ENCODE measurements around the gene FILIP1L. TPM values are rescaled to one million over a fixed set of nuclear protein-coding genes. Genes with fewer than 3 reads are reported as not detected.

Gene FILIP1L
- total and polyA plus RNA-seq, 2 of the 13 experiments (the other 11 are each of a cell fraction or from before 2014, with no cell fraction given), result 8.1 to 187 TPM

- no peak for TF ChIP-seq FOXP4 (CRISPR knock-in tag; IDR thresholded peaks at IDR 0.05)
- no peak for TF ChIP-seq KLF11 (CRISPR knock-in tag; IDR thresholded peaks at IDR 0.05)
- TF ChIP-seq ZNF484 (CRISPR knock-in tag; IDR thresholded peaks at IDR 0.05; ENCODE audit: borderline replicate concordance, low read depth), result no peak
- TF ChIP-seq AKAP8 (CRISPR knock-in tag; IDR thresholded peaks at IDR 0.05), result no peak
- TF ChIP-seq ZNF660 (CRISPR knock-in tag; IDR thresholded peaks at IDR 0.05; ENCODE audit: borderline replicate concordance, low read depth), result no peak
- no peak for TF ChIP-seq PLSCR1 (CRISPR knock-in tag; IDR thresholded peaks at IDR 0.05; ENCODE audit: borderline replicate concordance)
- no peak for TF ChIP-seq HDAC2 (CRISPR knock-in tag; IDR thresholded peaks at IDR 0.05)
- TF ChIP-seq ZMYM4 (CRISPR knock-in tag; IDR thresholded peaks at IDR 0.05), result no peak
- TF ChIP-seq NFE2L2 (IDR thresholded peaks at IDR 0.05; ENCODE audit: low read length), result no peak
These were observed 13.5 kb upstream of the FILIP1L start (continued) for GRCh38 chr3:100127792-100128191.

- POLR2A ChIA-PET, result interaction anchor here (0.5 kb wide), 1 partner anchor 15 kb away, joined by 3 read pairs; no protein-coding TSS in a partner anchor
- no peak overlapping the region for H3K4me2 ChIP-seq (ENCODE audit: low read depth, low read length)
These were observed 11.0 kb upstream of the FILIP1L start for GRCh38 chr3:100125161-100125938.

More at GRCh38 chr3:100125161-100125938, 11.0 kb upstream of the FILIP1L start:
- CTCF ChIA-PET (ENCODE audit: low intra/inter-chr PET ratio, low total read pairs), result no interaction called here
- no peaks in the 10 kb centered on the region for H3K27me3 ChIP-seq (ENCODE audit: control insufficient read depth in 1 of 2, insufficient read depth in 2 of 2, low read length in 2 of 2)
- in situ Hi-C loops (cut with HindIII; ENCODE audit: extremely low pct_ligation_motif_present, low pct_unique_long_range_greater_than_20kb), result no loop called here
- H2AFZ ChIP-seq (ENCODE audit: low read length), result no peak overlapping the region
- FAIRE-seq, result no peak
- no peak overlapping the region for H3K9ac ChIP-seq (ENCODE audit: insufficient read depth, low read depth, low read length)
- BruUV-seq (replicated peaks), result no TSS peak
- no peaks in the 10 kb centered on the region for H3K79me2 ChIP-seq (ENCODE audit: insufficient read depth, low read length)
- H3K36me3 ChIP-seq (replicated peaks in 1 of 2; ENCODE audit: control insufficient read depth in 1 of 2, insufficient read depth in 2 of 2, low read length in 2 of 2), result no peaks in the 10 kb centered on the region
- no peak overlapping the region for H3K27ac ChIP-seq (ENCODE audit: extremely low read length, insufficient read depth, low read length)
- DNase-seq (ENCODE audit: low spot score), result no peak
- TF ChIP-seq ZNF484 (CRISPR knock-in tag; IDR thresholded peaks at IDR 0.05; ENCODE audit: borderline replicate concordance, low read depth), result no peak
- TF ChIP-seq MAFK (conservative IDR thresholded peaks at IDR 0.05 in 1 of 2, IDR thresholded peaks at IDR 0.05 in 1 of 2; ENCODE audit: low read length in 2 of 2), result 0 out of 4 replicates have a peak, but pooled peaks of 1 of the 2 experiments have one; percentile 8
- no peaks in the 10 kb centered on the region for H3K9me3 ChIP-seq (ENCODE audit: low read length)
- H3K4me1 ChIP-seq (ENCODE audit: insufficient read depth, low read length), result no peaks in the 10 kb centered on the region
- 96% methylated on average over 5 of the region's 5 CpGs for WGBS (ENCODE audit: low lambda C conversion rate)
- intact Hi-C loops (cut with micrococcal nuclease; ENCODE audit: unreplicated experiment), result no loop called here
- no peaks in the 10 kb centered on the region for H4K20me1 ChIP-seq (ENCODE audit: insufficient read depth, low read length)
- no peak for ATAC-seq
- H3K4me3 ChIP-seq (replicated peaks in 1 of 3; ENCODE audit: insufficient read depth in 1 of 3, low read depth in 2 of 3, low read length in 3 of 3), result no peak overlapping the region

All from HepG2 (cell line).